B cell (primary cell): ENCODE measurements around the gene REL. TPM values are rescaled to one million over a fixed set of nuclear protein-coding genes. Genes with fewer than 3 reads are reported as not detected.

ENCODE experiments used
- ATAC-seq: fragments of 200-7000 bp; cut with Tn5 transposase; one replicate; pipeline ENCODE4 v1.10.0; 2021; ENCODE audit warnings: low read depth, mild to moderate bottlenecking, moderate number of reproducible peaks, moderate library complexity
- CTCF ChIA-PET: fragments of 350-600 bp; sonication (Branson Sonifier 250); formaldehyde crosslinking; loops from one replicate; lab custom pipeline; 2021; ENCODE audit warnings: antibody characterized with exemption, inconsistent platforms; lab: Charles Lee
- POLR2A ChIA-PET: fragments of 350-600 bp; sonication (Branson Sonifier 250); formaldehyde crosslinking; loops from one replicate; lab custom pipeline; 2021; ENCODE audit warnings: antibody characterized with exemption; lab: Charles Lee
- DNase-seq: peaks from one replicate; pipeline ENCODE4 v3.0.0; 2013
- H2AFZ ChIP-seq: 2 replicates; pipeline ENCODE4 v1.6.1; 2012; ENCODE audit warnings: mild to moderate bottlenecking, low read depth, low read length; ENCODE audit not compliant: insufficient read depth, poor library complexity, severe bottlenecking
- H3K27ac ChIP-seq, 2 donors: 1 replicate in 1 of 2; 2 replicates in 1 of 2; pipeline ENCODE4 v1.5.1; 2012 to 2013; ENCODE audit warnings: low read length in 2 of 2, mild to moderate bottlenecking in 2 of 2, moderate library complexity in 1 of 2
- H3K27me3 ChIP-seq, 4 experiments: fragments of 200-600 bp in 1 of 4; sonication (generic) in 1 of 4; replicated peaks in 1 of 4; 1 replicate in 2 of 4; 2 replicates in 2 of 4; pipeline versions ENCODE4 v1.6.1 to v1.7.0; 2013 to 2016; ENCODE audit warnings: low read length in 3 of 4, mild to moderate bottlenecking in 2 of 4, mixed read lengths in 1 of 4, moderate library complexity in 1 of 4; ENCODE audit not compliant: insufficient read depth in 4 of 4, control insufficient read depth in 3 of 4; ENCODE audit errors: control extremely low read depth in 1 of 4
- H3K36me3 ChIP-seq, 2 experiments: replicated peaks in 1 of 2; 1 replicate in 1 of 2; 2 replicates in 1 of 2; pipeline versions ENCODE4 v1.6.1 to v1.7.1; 2013; ENCODE audit warnings: low read length in 1 of 2; ENCODE audit not compliant: insufficient read depth in 2 of 2, control insufficient read depth in 1 of 2; ENCODE audit errors: control extremely low read depth in 1 of 2, extremely low read depth in 1 of 2
- H3K4me1 ChIP-seq, 2 donors: fragments of 200-600 bp in 1 of 2; sonication (generic) in 1 of 2; 1 replicate in 1 of 2; 2 replicates in 1 of 2; pipeline versions ENCODE4 v1.5.1 to v1.6.1; 2013 to 2017; ENCODE audit warnings: low read length in 2 of 2; ENCODE audit not compliant: control insufficient read depth in 2 of 2, insufficient read depth in 2 of 2
- H3K4me2 ChIP-seq: replicated peaks from 2 replicates; pipeline ENCODE3; 2012; ENCODE audit warnings: mild to moderate bottlenecking, low read depth, low read length; ENCODE audit not compliant: poor library complexity, severe bottlenecking
- H3K4me3 ChIP-seq, 5 experiments: fragments of 200-600 bp in 1 of 5; sonication (generic) in 1 of 5; 1 replicate in 3 of 5; 2 replicates in 2 of 5; pipeline versions ENCODE4 v1.5.1 to v1.7.0; 2011 to 2016; ENCODE audit warnings: low read length in 4 of 5, mild to moderate bottlenecking in 4 of 5, low read depth in 2 of 5, control low read depth in 1 of 5, moderate library complexity in 1 of 5; ENCODE audit not compliant: insufficient read depth in 1 of 5; ENCODE audit errors: control extremely low read depth in 1 of 5, extremely low read depth in 1 of 5
- H3K79me2 ChIP-seq: fragments of 200-600 bp; sonication (generic); one replicate; pipeline ENCODE4 v1.6.0; 2016; ENCODE audit warnings: low read length; ENCODE audit not compliant: control insufficient read depth, insufficient read depth
- H3K9ac ChIP-seq: fragments of 200-600 bp; sonication (generic); 2 replicates; pipeline ENCODE4 v1.6.1; 2017; ENCODE audit warnings: mild to moderate bottlenecking, low read length, moderate library complexity
- H3K9me3 ChIP-seq, 3 donors: one replicate each; pipeline versions ENCODE4 v1.6.1 to v1.7.1; 2013; ENCODE audit warnings: low read length in 2 of 3; ENCODE audit not compliant: control insufficient read depth in 2 of 3, insufficient read depth in 1 of 3; ENCODE audit errors: control extremely low read depth in 1 of 3
- H4K20me1 ChIP-seq: 2 replicates; pipeline ENCODE4 v1.6.0; 2012; ENCODE audit warnings: mild to moderate bottlenecking, low read length; ENCODE audit not compliant: insufficient read depth, control insufficient read depth, poor library complexity, severe bottlenecking
- H3K27ac Mint-ChIP-seq: one replicate; pipeline ENCODE4 v1.8.0; 2021; ENCODE audit warnings: mixed read lengths
- H3K27me3 Mint-ChIP-seq: one replicate; pipeline ENCODE4 v1.8.0; 2021; ENCODE audit warnings: mixed read lengths
- H3K4me1 Mint-ChIP-seq: one replicate; pipeline ENCODE4 v1.8.0; 2021; ENCODE audit warnings: mixed read lengths
- H3K4me3 Mint-ChIP-seq: one replicate; pipeline ENCODE4 v1.8.0; 2021; ENCODE audit warnings: mixed read lengths
- H3K9me3 Mint-ChIP-seq: one replicate; pipeline ENCODE4 v1.8.0; 2022; ENCODE audit warnings: mixed read lengths; ENCODE audit not compliant: insufficient read depth
- CTCF ChIP-seq: fragments of 200-600 bp; IDR thresholded peaks from one replicate; pipeline ENCODE4 v1.8.0; 2022; ENCODE audit warnings: antibody characterized with exemption, mild to moderate bottlenecking
- EZH2 ChIP-seq: IDR thresholded peaks from 2 replicates; pipeline ENCODE4 v1.6.1; 2012; ENCODE audit warnings: borderline replicate concordance, low read depth, mild to moderate bottlenecking, moderate library complexity, low read length; ENCODE audit not compliant: insufficient read depth, poor library complexity, severe bottlenecking
- WGBS: methylation state at CpG from one replicate; pipeline ENCODE4 v1.1.5; 2013; ENCODE audit warnings: missing lambda C conversion rate; ENCODE audit not compliant: insufficient coverage; 5-methylcytosine and 5-hydroxymethylcytosine counted together
- intact Hi-C: fragments of 100-400 bp; cut with micrococcal nuclease; formaldehyde crosslinking; loops from one replicate; pipeline ENCODE4 v1.10.0; 2022
- polyA plus RNA-seq: library from polyadenylated mRNA; depleted of rRNA; stranded (reverse); fragments of >200 nt; gene quantifications from 2 replicates; pipeline ENCODE4 v1.2.3, GENCODE V29; 2012
- total RNA-seq, 2 donors: library from RNA; stranded (reverse); fragments of 120-200 nt in 1 of 2; gene quantifications; 1 replicate in 1 of 2; 2 replicates in 1 of 2; pipeline versions ENCODE4 v1.2.3 to v1.2.4, GENCODE V29; 2013 to 2022

The REL gene
- total and polyA plus RNA-seq, 2 donors (not counting 1 experiment from before 2014, with no cell fraction given), result 27.9 to 283 TPM

- Histone ChIP-seq H2AFZ (no peak overlapping the region), H3K4me2 (no peak overlapping the region), H3K4me3 (no peak overlapping the region), H4K20me1 (no peaks in the 10 kb centered on the region), H3K9me3 (peaks cover 0 to 17% (median 0%) of the 10 kb centered on the region in 3 donors), H3K9ac (no peak overlapping the region), H3K4me1 (peaks cover 18 to 21% of the 10 kb centered on the region in 2 donors), H3K36me3 (no peaks in the 10 kb centered on the region), H3K79me2 (no peaks in the 10 kb centered on the region), H3K27me3 (no peaks in the 10 kb centered on the region), H3K27ac (no peak overlapping the region)
- 100% methylated on average over 3 of the region's 6 CpGs for WGBS
- ChIA-PET CTCF (interaction anchor here (1.1 kb wide), 1 partner anchor 16 kb away, joined by 5 read pairs; no protein-coding TSS in a partner anchor), POLR2A (no interaction called here)
- Mint-ChIP-seq H3K9me3 (no peaks in the 10 kb centered on the region), H3K27me3 (no peaks in the 10 kb centered on the region), H3K4me1 (peaks cover 27% of the 10 kb centered on the region), H3K4me3 (no peak overlapping the region), H3K27ac (no peak overlapping the region)
- intact Hi-C loops, result no loop called here
- DNase-seq (no peak), ATAC-seq (no peak)
- TF ChIP-seq EZH2 (no peak), CTCF (no peak)
These were observed 33.5 kb upstream of the REL start for GRCh38 chr2:60847854-60848253.

DNA sequence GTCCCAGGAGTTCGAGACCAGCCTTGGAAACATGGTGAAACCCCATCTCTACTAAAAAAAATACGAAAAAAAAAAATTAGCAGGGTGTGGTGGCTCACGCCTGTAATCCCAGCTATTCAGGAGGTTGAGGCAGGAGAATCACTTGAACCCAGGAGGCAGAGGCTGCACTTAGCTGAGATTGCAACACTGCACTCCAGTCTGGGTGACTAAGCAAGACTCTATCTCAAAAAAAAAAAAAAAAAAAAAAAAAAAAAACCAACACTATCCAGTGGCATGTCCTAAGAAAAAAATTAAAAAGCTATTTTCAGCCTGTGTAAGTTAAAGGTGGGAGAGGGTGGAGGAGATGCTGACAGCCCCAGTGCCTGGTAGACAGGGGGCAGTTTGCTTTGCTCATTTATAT, 32.2 kb upstream of the REL start:
- WGBS, result 95% methylated on average over 3 of the region's 3 CpGs
- ChIA-PET CTCF (interaction anchor here (0.6 to 0.9 kb wide), 2 partner anchors 14 to 329 kb away, joined by 3 read pairs; no protein-coding TSS in a partner anchor), POLR2A (interaction anchor here (0.7 kb wide), 2 partner anchors 32 to 33 kb away, joined by 3 to 9 read pairs; partner anchors contain the start of gene REL)
- Histone ChIP-seq H3K9me3 (peaks cover 0 to 14% (median 0%) of the 10 kb centered on the region in 3 donors), H3K4me3 (no peak overlapping the region), H4K20me1 (no peaks in the 10 kb centered on the region), H3K9ac (no peak overlapping the region), H3K4me2 (no peak overlapping the region), H3K79me2 (no peaks in the 10 kb centered on the region), H2AFZ (no peak overlapping the region), H3K4me1 (peaks cover 5 to 8% of the 10 kb centered on the region in 2 donors), H3K36me3 (no peaks in the 10 kb centered on the region), H3K27ac (no peak overlapping the region), H3K27me3 (no peaks in the 10 kb centered on the region)
- no peak for ATAC-seq
- H3K4me1 Mint-ChIP-seq, result peaks cover 14% of the 10 kb centered on the region
- intact Hi-C loops, result no loop called here
- TF ChIP-seq EZH2 (no peak), CTCF (no peak)
- no peak for DNase-seq
- H3K27me3 Mint-ChIP-seq, result no peaks in the 10 kb centered on the region
- no peaks in the 10 kb centered on the region for H3K9me3 Mint-ChIP-seq
- no peak overlapping the region for H3K4me3 Mint-ChIP-seq
- no peak overlapping the region for H3K27ac Mint-ChIP-seq
